ENCODE data around the gene CCRL2. TPM values are rescaled to one million over a fixed set of nuclear protein-coding genes. Genes with fewer than 3 reads are reported as not detected.
"Not testable (repeated sequence)": the region's sequence is repeated elsewhere in the genome, so short reads cannot be mapped to it uniquely, and the experiment has no call there.

The CCRL2 gene
- total RNA-seq, 2 donors from 2014 or later = 1.9 to 2.4 TPM

- DNase-seq = no peak
- no peaks in the 10 kb centered on the region for H3K9me3 ChIP-seq (ENCODE audit: control insufficient read depth, low read length, poor library complexity, severe bottlenecking)
- Mint-ChIP-seq H3K27ac (no peak overlapping the region), H3K27me3 (peaks cover 11% of the 10 kb centered on the region), H3K4me1 (no peaks in the 10 kb centered on the region), H3K4me3 (no peak overlapping the region), H3K36me3 (ENCODE audit: low read depth) (no peaks in the 10 kb centered on the region)
- no peak for ATAC-seq
These were observed 6.2 kb upstream of the CCRL2 start for GRCh38 chr3:46400846-46401245.

DNA sequence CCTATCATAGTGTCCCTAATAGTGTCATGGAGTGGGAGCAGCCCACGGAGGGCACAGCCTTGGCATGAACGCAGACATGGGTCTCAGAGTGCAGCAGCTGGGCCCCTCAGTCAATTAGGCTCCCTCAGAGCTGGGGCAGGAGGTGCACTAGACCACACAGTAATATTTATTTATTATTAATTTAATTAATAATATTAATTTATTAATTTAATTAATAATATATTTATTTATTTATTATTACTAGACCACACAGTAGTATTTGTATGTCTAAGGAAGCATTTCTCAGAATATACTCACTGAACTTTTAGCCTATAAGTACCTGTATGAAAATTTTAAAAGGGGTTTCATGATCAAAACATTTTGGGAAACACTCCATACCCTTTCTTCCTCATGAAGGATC, 5.5 kb upstream of the CCRL2 start:
- H3K9me3 ChIP-seq (ENCODE audit: control insufficient read depth, low read length, poor library complexity, severe bottlenecking) = no peaks in the 10 kb centered on the region
- Mint-ChIP-seq H3K27me3 (peaks cover 13% of the 10 kb centered on the region), H3K4me3 (no peak overlapping the region), H3K27ac (no peak overlapping the region), H3K4me1 (peaks cover under 1% of the 10 kb centered on the region), H3K36me3 (ENCODE audit: low read depth) (no peaks in the 10 kb centered on the region)
- DNase-seq (no peak), ATAC-seq (no peak)

- not testable (repeated sequence) for H3K4me1 Mint-ChIP-seq; H3K27ac Mint-ChIP-seq; H3K9me3 ChIP-seq (ENCODE audit: control insufficient read depth, low read length, poor library complexity, severe bottlenecking); H3K36me3 Mint-ChIP-seq (ENCODE audit: low read depth); H3K4me3 Mint-ChIP-seq; DNase-seq; ATAC-seq
- H3K27me3 Mint-ChIP-seq = peaks cover 13% of the 10 kb centered on the region
These were observed 4.2 kb upstream of the CCRL2 start for GRCh38 chr3:46402902-46403301.

DNA sequence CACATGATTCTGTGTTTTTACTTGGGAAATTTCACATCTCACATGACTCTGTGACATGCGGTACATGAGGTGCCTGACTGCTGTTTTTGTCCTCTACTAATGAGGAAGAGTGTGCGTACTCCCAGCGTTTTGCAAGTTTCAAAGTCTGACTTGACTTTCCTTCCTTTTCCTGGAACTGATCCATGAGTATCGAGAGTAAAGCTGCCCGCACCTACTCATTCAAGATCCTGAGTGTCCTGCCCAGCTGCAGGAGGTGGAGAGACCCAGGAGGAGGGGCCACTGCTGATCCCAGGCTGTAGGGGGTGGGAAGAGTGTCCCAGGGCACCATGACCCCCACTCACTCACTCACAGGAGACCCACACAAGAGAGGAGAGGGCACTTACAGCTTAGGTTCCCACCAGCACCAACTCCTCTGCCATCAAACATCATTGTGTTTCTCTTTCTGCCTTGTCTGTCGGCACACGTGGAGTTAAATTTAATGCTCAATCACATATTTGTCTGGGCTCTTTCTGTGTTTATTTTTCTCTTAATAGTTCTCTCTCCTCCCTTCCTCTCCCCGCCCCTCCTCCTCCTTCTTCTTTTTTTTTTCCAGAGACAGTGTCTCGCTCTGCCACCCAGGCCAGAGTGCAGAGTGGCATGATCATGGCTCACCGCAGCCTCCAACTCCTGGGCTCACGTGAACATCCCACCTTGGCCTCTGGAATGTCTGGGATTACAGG, 1.6 kb upstream of the CCRL2 start:
- Mint-ChIP-seq H3K27me3 (peaks cover 21% of the 10 kb centered on the region), H3K27ac (peak overlapping the region; percentile 72), H3K36me3 (ENCODE audit: low read depth) (no peaks in the 10 kb centered on the region), H3K4me3 (no peak overlapping the region), H3K4me1 (peaks cover 3% of the 10 kb centered on the region)
- H3K9me3 ChIP-seq (ENCODE audit: control insufficient read depth, low read length, poor library complexity, severe bottlenecking) = no peaks in the 10 kb centered on the region
- ATAC-seq = no peak
- DNase-seq = no peak

- peaks cover 6% of the 10 kb centered on the region for H3K4me1 Mint-ChIP-seq
- H3K4me3 Mint-ChIP-seq = peak overlapping the region; percentile 69
- no peaks in the 10 kb centered on the region for H3K9me3 ChIP-seq (ENCODE audit: control insufficient read depth, low read length, poor library complexity, severe bottlenecking)
- no peaks in the 10 kb centered on the region for H3K36me3 Mint-ChIP-seq (ENCODE audit: low read depth)
- ATAC-seq (peak; percentile 38), DNase-seq (no peak)
- H3K27ac Mint-ChIP-seq = peak overlapping the region; percentile 72
- peaks cover 26% of the 10 kb centered on the region for H3K27me3 Mint-ChIP-seq
These were observed 644 bp upstream of the CCRL2 start for GRCh38 chr3:46406443-46406787.

GRCh38 chr3:46407970-46408369, 911 bp downstream of the CCRL2 start:
- Mint-ChIP-seq H3K4me1 (peaks cover 6% of the 10 kb centered on the region), H3K36me3 (ENCODE audit: low read depth) (no peaks in the 10 kb centered on the region), H3K27ac (peak overlapping the region; percentile 72), H3K27me3 (peaks cover 26% of the 10 kb centered on the region), H3K4me3 (no peak overlapping the region)
- DNase-seq (no peak), ATAC-seq (no peak)
- no peaks in the 10 kb centered on the region for H3K9me3 ChIP-seq (ENCODE audit: control insufficient read depth, low read length, poor library complexity, severe bottlenecking)

DNA sequence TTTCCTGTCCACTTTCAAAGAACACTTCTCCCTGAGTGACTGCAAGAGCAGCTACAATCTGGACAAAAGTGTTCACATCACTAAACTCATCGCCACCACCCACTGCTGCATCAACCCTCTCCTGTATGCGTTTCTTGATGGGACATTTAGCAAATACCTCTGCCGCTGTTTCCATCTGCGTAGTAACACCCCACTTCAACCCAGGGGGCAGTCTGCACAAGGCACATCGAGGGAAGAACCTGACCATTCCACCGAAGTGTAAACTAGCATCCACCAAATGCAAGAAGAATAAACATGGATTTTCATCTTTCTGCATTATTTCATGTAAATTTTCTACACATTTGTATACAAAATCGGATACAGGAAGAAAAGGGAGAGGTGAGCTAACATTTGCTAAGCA, 1.8 kb downstream of the CCRL2 start:
- ATAC-seq (no peak), DNase-seq (no peak)
- peaks cover 6% of the 10 kb centered on the region for H3K4me1 Mint-ChIP-seq
- H3K27ac Mint-ChIP-seq = no peak overlapping the region
- no peaks in the 10 kb centered on the region for H3K9me3 ChIP-seq (ENCODE audit: control insufficient read depth, low read length, poor library complexity, severe bottlenecking)
- H3K4me3 Mint-ChIP-seq = no peak overlapping the region
- no peaks in the 10 kb centered on the region for H3K36me3 Mint-ChIP-seq (ENCODE audit: low read depth)
- H3K27me3 Mint-ChIP-seq = peaks cover 22% of the 10 kb centered on the region

DNA sequence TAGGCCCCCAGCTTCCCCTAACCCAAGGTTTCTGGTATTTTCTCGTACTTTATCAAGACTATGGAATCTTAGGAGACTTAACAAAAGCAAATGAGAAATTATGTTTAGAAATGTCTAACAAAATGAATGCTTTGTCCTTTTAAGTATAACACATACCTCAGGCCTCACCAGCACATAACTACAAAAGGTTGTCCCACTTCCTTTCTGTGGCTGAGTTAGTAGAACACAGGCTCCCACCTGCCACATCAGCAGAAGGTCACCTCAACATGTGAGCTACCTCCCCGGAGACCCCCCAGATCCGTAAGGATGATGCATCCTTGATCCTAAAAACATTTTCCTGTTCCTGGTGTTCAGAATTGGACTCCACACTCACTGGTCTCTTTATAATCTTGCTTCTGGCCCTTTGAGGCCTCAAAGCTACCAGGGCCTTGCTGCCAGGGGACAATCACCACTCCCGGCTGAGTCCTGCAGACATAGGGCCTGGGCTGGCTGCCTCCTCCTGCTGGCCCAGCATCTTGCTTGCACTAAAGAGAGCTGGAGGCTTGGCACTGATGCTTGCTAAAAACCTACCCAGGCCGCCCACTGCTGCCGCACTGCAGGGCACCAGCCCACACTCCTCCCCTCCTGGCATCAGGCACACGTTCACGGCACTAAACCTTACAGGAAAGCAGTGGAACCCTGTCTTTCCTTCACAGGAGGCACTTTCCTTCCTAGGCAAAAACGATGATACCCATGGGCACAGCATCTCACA, 2.9 kb downstream of the CCRL2 start:
- no peaks in the 10 kb centered on the region for H3K36me3 Mint-ChIP-seq (ENCODE audit: low read depth)

DNA sequence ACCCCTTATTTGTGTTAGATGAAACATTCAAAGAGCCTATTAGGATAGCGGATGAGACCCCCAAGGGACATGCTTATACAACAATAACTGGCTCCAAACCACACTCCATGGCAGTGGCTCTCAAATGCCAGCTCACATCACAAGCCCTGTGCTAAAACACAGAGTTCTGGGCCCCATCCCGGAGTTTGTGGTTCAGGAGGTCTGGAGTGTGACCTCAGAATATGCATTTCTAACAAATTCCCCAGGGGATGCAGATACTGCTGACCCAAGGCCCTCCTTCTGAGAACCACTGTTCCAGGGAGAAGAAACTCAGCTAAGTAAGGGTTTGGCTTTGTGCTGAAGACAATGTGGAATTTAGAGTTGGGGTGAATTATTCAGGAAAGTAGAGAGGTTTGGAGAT, 3.6 kb downstream of the CCRL2 start:
- H3K36me3 Mint-ChIP-seq (ENCODE audit: low read depth) = no peaks in the 10 kb centered on the region
- no peak overlapping the region for H3K27ac Mint-ChIP-seq
- peaks cover 20% of the 10 kb centered on the region for H3K27me3 Mint-ChIP-seq
- DNase-seq (no peak), ATAC-seq (no peak)
- H3K9me3 ChIP-seq (ENCODE audit: control insufficient read depth, low read length, poor library complexity, severe bottlenecking) = no peaks in the 10 kb centered on the region
- peaks cover 6% of the 10 kb centered on the region for H3K4me1 Mint-ChIP-seq
- H3K4me3 Mint-ChIP-seq = no peak overlapping the region

More for the DNA sequence above, 2.9 kb downstream of the CCRL2 start:
- H3K27ac Mint-ChIP-seq = no peak overlapping the region
- H3K27me3 Mint-ChIP-seq = peaks cover 20% of the 10 kb centered on the region
- ATAC-seq (no peak), DNase-seq (no peak)
- H3K4me1 Mint-ChIP-seq = peaks cover 6% of the 10 kb centered on the region
- no peak overlapping the region for H3K4me3 Mint-ChIP-seq
- no peaks in the 10 kb centered on the region for H3K9me3 ChIP-seq (ENCODE audit: control insufficient read depth, low read length, poor library complexity, severe bottlenecking)

DNA sequence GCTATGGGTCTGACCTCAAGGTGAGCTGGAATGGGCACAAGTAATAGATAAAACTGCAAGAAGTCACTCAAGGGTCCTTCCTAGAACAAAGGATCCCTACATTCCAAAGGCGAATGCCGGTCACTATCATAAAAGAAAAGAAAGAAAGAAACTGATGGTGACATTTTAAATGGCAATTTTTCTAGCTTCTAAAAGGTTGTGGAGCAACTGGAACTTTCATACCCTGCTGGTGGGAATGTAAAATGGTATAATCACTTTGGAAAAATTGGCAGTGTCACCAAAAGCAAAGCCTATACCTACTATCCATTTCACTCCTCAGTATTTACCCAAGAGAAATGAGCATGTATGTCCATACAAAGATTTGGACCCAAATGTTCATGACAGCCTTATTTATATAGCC, 4.2 kb downstream of the CCRL2 start:
- no peak for ATAC-seq
- H3K9me3 ChIP-seq (ENCODE audit: control insufficient read depth, low read length, poor library complexity, severe bottlenecking) = no peaks in the 10 kb centered on the region
- Mint-ChIP-seq H3K36me3 (ENCODE audit: low read depth) (no peaks in the 10 kb centered on the region), H3K27me3 (peaks cover 20% of the 10 kb centered on the region), H3K4me3 (no peak overlapping the region), H3K4me1 (peaks cover 6% of the 10 kb centered on the region), H3K27ac (no peak overlapping the region)
- DNase-seq = no peak

GRCh38 chr3:46412786-46413298, 5.8 kb downstream of the CCRL2 start:
- Mint-ChIP-seq H3K36me3 (ENCODE audit: low read depth) (no peaks in the 10 kb centered on the region), H3K4me1 (peaks cover 2% of the 10 kb centered on the region), H3K4me3 (no peak overlapping the region), H3K27ac (no peak overlapping the region), H3K27me3 (peaks cover 13% of the 10 kb centered on the region)
- DNase-seq = no peak
- ATAC-seq = no peak
- no peaks in the 10 kb centered on the region for H3K9me3 ChIP-seq (ENCODE audit: control insufficient read depth, low read length, poor library complexity, severe bottlenecking)

DNA sequence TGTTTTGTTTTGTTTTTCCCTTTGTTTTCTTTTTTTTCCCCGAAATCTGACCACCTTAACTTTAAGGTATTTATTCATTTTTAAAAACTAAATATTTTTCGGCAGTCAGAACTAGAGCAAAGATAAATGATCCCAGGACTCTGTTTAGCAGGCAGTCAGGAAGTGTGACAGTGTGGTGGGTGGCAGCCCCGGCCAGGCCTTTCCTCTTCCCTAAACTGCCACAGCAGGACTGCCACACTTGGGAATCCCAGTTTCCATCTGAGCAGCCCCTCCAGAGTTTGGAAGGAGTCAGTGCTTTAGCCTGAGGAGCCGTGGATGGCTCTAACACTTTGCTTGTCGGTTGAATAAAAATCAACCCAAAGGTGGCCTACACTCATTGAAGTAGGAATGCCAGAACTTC, 6.9 kb downstream of the CCRL2 start:
- no peak overlapping the region for H3K27ac Mint-ChIP-seq
- H3K4me3 Mint-ChIP-seq = no peak overlapping the region
- no peaks in the 10 kb centered on the region for H3K36me3 Mint-ChIP-seq (ENCODE audit: low read depth)
- H3K9me3 ChIP-seq (ENCODE audit: control insufficient read depth, low read length, poor library complexity, severe bottlenecking) = no peaks in the 10 kb centered on the region
- peaks cover 13% of the 10 kb centered on the region for H3K27me3 Mint-ChIP-seq
- DNase-seq (no peak), ATAC-seq (no peak)
- H3K4me1 Mint-ChIP-seq = peaks cover 2% of the 10 kb centered on the region

- H3K27me3 Mint-ChIP-seq = peaks cover 12% of the 10 kb centered on the region
These were observed 7.7 kb downstream of the CCRL2 start for GRCh38 chr3:46414739-46415138.

More at GRCh38 chr3:46414739-46415138, 7.7 kb downstream of the CCRL2 start:
- H3K4me1 Mint-ChIP-seq = peaks cover 2% of the 10 kb centered on the region
- ATAC-seq = no peak
- H3K27ac Mint-ChIP-seq = no peak overlapping the region
- H3K36me3 Mint-ChIP-seq (ENCODE audit: low read depth) = no peaks in the 10 kb centered on the region
- H3K9me3 ChIP-seq (ENCODE audit: control insufficient read depth, low read length, poor library complexity, severe bottlenecking) = no peaks in the 10 kb centered on the region
- no peak for DNase-seq
- no peak overlapping the region for H3K4me3 Mint-ChIP-seq

Data from T-helper 17 cell (primary cell).